Esophagus muscularis mucosa (tissue), 4 donors: Measurements from ENCODE around the gene GPRIN1.

ENCODE experiments used
- CTCF ChIP-seq, 3 experiments: fragments of 200-600 bp in 2 of 3; fragments of 450-650 bp in 1 of 3; sonication (generic) in 2 of 3; IDR thresholded peaks; one replicate each; pipeline ENCODE4 v1.5.1; 2017 to 2019; ENCODE audit warnings: antibody characterized with exemption in 3 of 3, mild to moderate bottlenecking in 2 of 3, moderate library complexity in 1 of 3
- EP300 ChIP-seq: sonication (generic); formaldehyde crosslinking; IDR thresholded peaks from one replicate; pipeline ENCODE4 v1.6.1; 2017; ENCODE audit warnings: antibody characterized with exemption
- POLR2A ChIP-seq: fragments of 450-650 bp; IDR thresholded peaks from one replicate; pipeline ENCODE4 v1.6.1; 2017; ENCODE audit warnings: antibody characterized with exemption, moderate library complexity, mild to moderate bottlenecking, low read depth

- TF ChIP-seq EP300 = no peak
- TF ChIP-seq POLR2A = no peak
- no peak for TF ChIP-seq CTCF (IDR thresholded peaks at IDR 0.05)
Observed at GRCh38 chr5:176610435-176610773, 448 bp upstream of the GPRIN1 start.
